ENCODE measurements around the gene GCDH. TPM values are rescaled to one million over a fixed set of nuclear protein-coding genes. Genes with fewer than 3 reads are reported as not detected.

GCDH gene
- polyA plus RNA-seq, 1 donor (not counting 4 experiments of a cell fraction or from before 2014, with no cell fraction given): 11.5 TPM

- no peaks in the 10 kb centered on the region for H3K27me3 ChIP-seq (ENCODE audit: control insufficient read depth, extremely low read depth, insufficient read depth, low read length)
- H3K4me3 ChIP-seq (ENCODE audit: control insufficient read depth in 2 of 3, extremely low read depth in 1 of 3, insufficient read depth in 2 of 3, low read depth in 1 of 3, low read length in 3 of 3): no peak overlapping the region
- no peak overlapping the region for H2AFZ ChIP-seq (ENCODE audit: control insufficient read depth, low read length)
- no peaks in the 10 kb centered on the region for H3K79me2 ChIP-seq (ENCODE audit: control insufficient read depth, insufficient read depth, low read length)
- no peak overlapping the region for H3K9ac ChIP-seq (ENCODE audit: control insufficient read depth, extremely low read depth, insufficient read depth, low read length)
- DNase-seq (ENCODE audit: low read depth, low spot score) (no peak), FAIRE-seq (no peak)
- peaks cover 6% of the 10 kb centered on the region for H3K4me1 ChIP-seq (ENCODE audit: control insufficient read depth, extremely low read depth, insufficient read depth, low read length)
- H3K27ac ChIP-seq (ENCODE audit: control insufficient read depth, insufficient read depth, low read length): no peak overlapping the region
- no peak overlapping the region for H3K4me2 ChIP-seq (ENCODE audit: control insufficient read depth, extremely low read depth, insufficient read depth, low read depth, low read length)
- H3K9me3 ChIP-seq (ENCODE audit: control insufficient read depth, low read depth, low read length): peaks cover 10% of the 10 kb centered on the region
- dilution Hi-C loops (cut with MboI; ENCODE audit: extremely low pct_ligation_motif_present, low sequenced_read_pairs): no loop called here
- TF ChIP-seq EZH2 (IDR thresholded peaks at IDR 0.05; ENCODE audit: low read length) (no peak), CTCF (optimal IDR thresholded peaks at IDR 0.05 in 1 of 3, IDR thresholded peaks at IDR 0.05 in 1 of 3, conservative IDR thresholded peaks at IDR 0.05 in 1 of 3; ENCODE audit: extremely low read depth in 1 of 3, insufficient read depth in 2 of 3, low read length in 3 of 3) (no peak)
- no peaks in the 10 kb centered on the region for H4K20me1 ChIP-seq (ENCODE audit: control insufficient read depth, extremely low read depth, insufficient read depth, low read length)
- H3K36me3 ChIP-seq (ENCODE audit: control insufficient read depth in 2 of 2, extremely low read depth in 1 of 2, insufficient read depth in 2 of 2, low read length in 2 of 2): no peaks in the 10 kb centered on the region
- no peaks in the 10 kb centered on the region for H3K9me1 ChIP-seq (ENCODE audit: control insufficient read depth, extremely low read depth, insufficient read depth, low read length)
These were observed 6.8 kb upstream of the GCDH start for GRCh38 chr19:12884202-12884601.

- no peaks in the 10 kb centered on the region for H3K79me2 ChIP-seq (ENCODE audit: control insufficient read depth, insufficient read depth, low read length)
- H3K4me2 ChIP-seq (ENCODE audit: control insufficient read depth, extremely low read depth, insufficient read depth, low read depth, low read length): peak overlapping the region; percentile 64
- TF ChIP-seq CTCF (optimal IDR thresholded peaks at IDR 0.05 in 1 of 3, IDR thresholded peaks at IDR 0.05 in 1 of 3, conservative IDR thresholded peaks at IDR 0.05 in 1 of 3; ENCODE audit: extremely low read depth in 1 of 3, insufficient read depth in 2 of 3, low read length in 3 of 3) (no peak), EZH2 (IDR thresholded peaks at IDR 0.05; ENCODE audit: low read length) (no peak)
- peaks cover 6% of the 10 kb centered on the region for H3K4me1 ChIP-seq (ENCODE audit: control insufficient read depth, extremely low read depth, insufficient read depth, low read length)
- FAIRE-seq (no peak), DNase-seq (ENCODE audit: low read depth, low spot score) (no peak)
- dilution Hi-C loops (cut with MboI; ENCODE audit: extremely low pct_ligation_motif_present, low sequenced_read_pairs): no loop called here
- peak overlapping the region; percentile 22 for H3K9ac ChIP-seq (ENCODE audit: control insufficient read depth, extremely low read depth, insufficient read depth, low read length)
- H3K27ac ChIP-seq (ENCODE audit: control insufficient read depth, insufficient read depth, low read length): no peak overlapping the region
- H3K27me3 ChIP-seq (ENCODE audit: control insufficient read depth, extremely low read depth, insufficient read depth, low read length): no peaks in the 10 kb centered on the region
- peak overlapping the region in 1 of 3 experiments; percentile 56 for H3K4me3 ChIP-seq (ENCODE audit: control insufficient read depth in 2 of 3, extremely low read depth in 1 of 3, insufficient read depth in 2 of 3, low read depth in 1 of 3, low read length in 3 of 3)
- no peaks in the 10 kb centered on the region for H3K9me1 ChIP-seq (ENCODE audit: control insufficient read depth, extremely low read depth, insufficient read depth, low read length)
- H2AFZ ChIP-seq (ENCODE audit: control insufficient read depth, low read length): no peak overlapping the region
- H3K9me3 ChIP-seq (ENCODE audit: control insufficient read depth, low read depth, low read length): peaks cover 10% of the 10 kb centered on the region
- no peaks in the 10 kb centered on the region for H4K20me1 ChIP-seq (ENCODE audit: control insufficient read depth, extremely low read depth, insufficient read depth, low read length)
- no peaks in the 10 kb centered on the region for H3K36me3 ChIP-seq (ENCODE audit: control insufficient read depth in 2 of 2, extremely low read depth in 1 of 2, insufficient read depth in 2 of 2, low read length in 2 of 2)
These were observed 6.4 kb upstream of the GCDH start for GRCh38 chr19:12884627-12884925.
